Measurements from ENCODE around the gene PIK3R6. TPM values are rescaled to one million over a fixed set of nuclear protein-coding genes. Genes with fewer than 3 reads are reported as not detected.
A peak's percentile ranks its signal among the peaks of the same experiment; 100 is the strongest.

The PIK3R6 gene
- total and polyA plus RNA-seq, 10 of the 15 experiments (the other 5 are each of a cell fraction or from before 2014, with no cell fraction given): 6.7 to 146 (median 68.2) TPM

GRCh38 chr17:8806926-8807550 is 60.4 kb downstream of the PIK3R6 start:
- Histone ChIP-seq H3K36me3 (ENCODE audit: control insufficient read depth in 2 of 2, insufficient read depth in 2 of 2, low read length in 1 of 2) (peaks cover 40 to 62% of the 10 kb centered on the region in 2 experiments), H2AFZ (ENCODE audit: control insufficient read depth, low read depth, low read length) (no peak overlapping the region), H3K4me3 (no peak overlapping the region; the same call in 1 of the 2 replicates), H3K27me3 (replicated peaks in 1 of 2; ENCODE audit: control insufficient read depth in 2 of 2, insufficient read depth in 2 of 2, low read length in 1 of 2) (no peaks in the 10 kb centered on the region), H3K9me3 (replicated peaks; ENCODE audit: control insufficient read depth, insufficient read depth, low read length) (peaks cover 28% of the 10 kb centered on the region; the same call in 2 of the 3 replicates), H3K79me2 (ENCODE audit: control insufficient read depth, insufficient read depth, low read length) (no peaks in the 10 kb centered on the region; the same call in none of the 2 replicates), H3K27ac (ENCODE audit: control insufficient read depth, insufficient read depth) (peak overlapping the region; percentile 96), H3K4me2 (ENCODE audit: control insufficient read depth, insufficient read depth) (peak overlapping the region; percentile 60), H3K4me1 (ENCODE audit: control insufficient read depth, insufficient read depth, low read length) (peaks cover 43% of the 10 kb centered on the region), H4K20me1 (ENCODE audit: control insufficient read depth, insufficient read depth) (no peaks in the 10 kb centered on the region), H3K9ac (ENCODE audit: control insufficient read depth, insufficient read depth, low read length) (peak overlapping the region; percentile 56)
- in situ Hi-C loops (cut with MboI) (no loop called here), intact Hi-C loops (cut with micrococcal nuclease; ENCODE audit: unreplicated experiment) (loop anchor here (2.0 to 10.0 kb wide), 3 partner anchors 52 to 188 kb away; no protein-coding TSS in a partner anchor)
- CTCF ChIA-PET: interaction anchor here (0.8 to 3.1 kb wide), 12 partner anchors 14 to 191 kb away, joined by 3 to 14 read pairs (median 10); no protein-coding TSS in a partner anchor
- SMC1A ChIA-PET (ENCODE audit: uncharacterized antibody, unreplicated experiment): interaction anchor here (0.7 to 3.8 kb wide), 25 partner anchors 12 to 397 kb away, joined by 3 to 35 read pairs (median 4); partner anchors contain the start of gene PIK3R6
- WGBS (ENCODE audit: insufficient coverage, insufficient replicate concordance, low lambda C conversion rate, missing lambda C conversion rate): 1% methylated on average over 4 of the region's 4 CpGs
- DNase-seq (ENCODE audit: low read depth, low spot score) (peak; percentile 98), ATAC-seq (peak; percentile 96), FAIRE-seq (peak; percentile 99)
- no TSS peak for BruUV-seq (replicated peaks)
- POLR2A ChIA-PET: interaction anchor here (0.6 to 4.5 kb wide), 16 partner anchors 11 to 370 kb away, joined by 3 to 35 read pairs (median 4); partner anchors contain the start of gene PIK3R6
- RAD21 ChIA-PET (ENCODE audit: unreplicated experiment): interaction anchor here (0.7 to 4.6 kb wide), 23 partner anchors 12 to 225 kb away, joined by 3 to 33 read pairs (median 5); partner anchors contain the start of genes NTN1 and PIK3R6
- no peak for TF ChIP-seq ZNF274 (IDR thresholded peaks at IDR 0.05; ENCODE audit: insufficient read depth, insufficient read length)
- no peak for TF ChIP-seq KLF5 (IDR thresholded peaks at IDR 0.05; ENCODE audit: partially characterized antibody)
- TF ChIP-seq ASH2L (IDR thresholded peaks at IDR 0.05; ENCODE audit: borderline replicate concordance, low read depth): 0 out of 2 replicates have a peak, but pooled peaks have one; percentile 35
- no peak for TF ChIP-seq HDAC2 (IDR thresholded peaks at IDR 0.05)
- no peak for TF ChIP-seq RCOR1 (conservative IDR thresholded peaks at IDR 0.05; ENCODE audit: low read depth, low read length)
- TF ChIP-seq, protein P1, sequence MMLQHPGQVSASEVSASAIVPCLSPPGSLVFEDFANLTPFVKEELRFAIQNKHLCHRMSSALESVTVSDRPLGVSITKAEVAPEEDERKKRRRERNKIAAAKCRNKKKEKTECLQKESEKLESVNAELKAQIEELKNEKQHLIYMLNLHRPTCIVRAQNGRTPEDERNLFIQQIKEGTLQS (IDR thresholded peaks at IDR 0.05; ENCODE audit: borderline replicate concordance, extremely low read depth, low read depth, low read length): no peak
- TF ChIP-seq TCF3 (IDR thresholded peaks at IDR 0.05; ENCODE audit: borderline replicate concordance, insufficient read depth, low read depth, low read length): 0 out of 2 replicates have a peak, but pooled peaks have one; percentile 29
- TF ChIP-seq CBX3 (IDR thresholded peaks at IDR 0.05; ENCODE audit: borderline replicate concordance, low read depth): no peak
- no peak for TF ChIP-seq RBBP5 (conservative IDR thresholded peaks at IDR 0.05)
- no peak for TF ChIP-seq REST (IDR thresholded peaks at IDR 0.05; ENCODE audit: low read depth, low read length)
- no peak for TF ChIP-seq YBX1 (IDR thresholded peaks at IDR 0.05)
- no peak for TF ChIP-seq ZZZ3 (IDR thresholded peaks at IDR 0.05; ENCODE audit: control insufficient read depth, insufficient read length, low read depth)
- no peak for TF ChIP-seq ZNF217 (IDR thresholded peaks at IDR 0.05)
- TF ChIP-seq NFIC (IDR thresholded peaks at IDR 0.05; ENCODE audit: low read depth, low read length): peak; percentile 78; the same call in 1 of the 2 replicates
- TF ChIP-seq, protein P2, sequence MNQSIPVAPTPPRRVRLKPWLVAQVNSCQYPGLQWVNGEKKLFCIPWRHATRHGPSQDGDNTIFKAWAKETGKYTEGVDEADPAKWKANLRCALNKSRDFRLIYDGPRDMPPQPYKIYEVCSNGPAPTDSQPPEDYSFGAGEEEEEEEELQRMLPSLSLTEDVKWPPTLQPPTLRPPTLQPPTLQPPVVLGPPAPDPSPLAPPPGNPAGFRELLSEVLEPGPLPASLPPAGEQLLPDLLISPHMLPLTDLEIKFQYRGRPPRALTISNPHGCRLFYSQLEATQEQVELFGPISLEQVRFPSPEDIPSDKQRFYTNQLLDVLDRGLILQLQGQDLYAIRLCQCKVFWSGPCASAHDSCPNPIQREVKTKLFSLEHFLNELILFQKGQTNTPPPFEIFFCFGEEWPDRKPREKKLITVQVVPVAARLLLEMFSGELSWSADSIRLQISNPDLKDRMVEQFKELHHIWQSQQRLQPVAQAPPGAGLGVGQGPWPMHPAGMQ (IDR thresholded peaks at IDR 0.05; ENCODE audit: borderline replicate concordance): no peak
- no peak for TF ChIP-seq SMAD5 (IDR thresholded peaks at IDR 0.05; ENCODE audit: low read depth)
- TF ChIP-seq YY1 (IDR thresholded peaks at IDR 0.05; ENCODE audit: low read depth, low read length): no peak
- TF ChIP-seq CBX5 (IDR thresholded peaks at IDR 0.05; ENCODE audit: low read depth): no peak
- TF ChIP-seq CHD2 (IDR thresholded peaks at IDR 0.05; ENCODE audit: borderline replicate concordance, low read depth, low read length): peak; percentile 53; the same call in 1 of the 2 replicates
- no peak for TF ChIP-seq ZNF384 (IDR thresholded peaks at IDR 0.05; ENCODE audit: borderline replicate concordance, low read depth, low read length)

All from GM12878 (cell line).